GM12878 (cell line): ENCODE data around the gene SUOX. TPM values are rescaled to one million over a fixed set of nuclear protein-coding genes. Genes with fewer than 3 reads are reported as not detected.

Source experiments
- CBX5 ChIP-seq: sonication (generic); IDR thresholded peaks from 2 replicates; pipeline ENCODE4 v1.6.1; 2016; ENCODE audit warnings: low read depth, moderate library complexity, mild to moderate bottlenecking, inconsistent platforms
- CREB1 ChIP-seq: IDR thresholded peaks from 2 replicates; pipeline ENCODE4 v1.6.1; 2012; ENCODE audit warnings: low read depth, mild to moderate bottlenecking, inconsistent platforms
- DPF2 ChIP-seq: fragments of 450-650 bp; IDR thresholded peaks from 2 replicates; pipeline ENCODE4 v1.6.1; 2017; ENCODE audit warnings: mild to moderate bottlenecking
- EZH2 ChIP-seq: IDR thresholded peaks from 2 replicates; pipeline ENCODE4 v1.6.1; 2012; ENCODE audit warnings: low read depth, mild to moderate bottlenecking, control low read depth, inconsistent platforms, low read length, borderline replicate concordance; ENCODE audit not compliant: control insufficient read depth
- FOS ChIP-seq: IDR thresholded peaks from 3 replicates; pipeline ENCODE4 v1.6.1; 2011; ENCODE audit warnings: borderline replicate concordance; ENCODE audit not compliant: insufficient read length; ENCODE audit errors: extremely low read depth
- GABPA ChIP-seq: IDR thresholded peaks from 2 replicates; pipeline ENCODE4 v1.6.1; 2014; ENCODE audit warnings: antibody characterized with exemption, low read depth, mild to moderate bottlenecking, inconsistent platforms
- GATAD2B ChIP-seq: fragments of 450-650 bp; conservative IDR thresholded peaks from 2 replicates; pipeline ENCODE4 v1.6.1; 2017; ENCODE audit warnings: low read depth, mild to moderate bottlenecking, moderate library complexity
- MXI1 ChIP-seq: fragments of 150-350 bp; IDR thresholded peaks from 2 replicates; pipeline ENCODE4 v1.6.1; 2011; ENCODE audit warnings: low read depth, mild to moderate bottlenecking, inconsistent platforms, low read length, improper control_type of control experiment
- NFYA ChIP-seq: IDR thresholded peaks from 2 replicates; pipeline ENCODE4 v1.6.1; 2011; ENCODE audit warnings: low read depth, mild to moderate bottlenecking, low read length, improper control_type of control experiment, borderline replicate concordance
- NFYB ChIP-seq: IDR thresholded peaks from 2 replicates; pipeline ENCODE4 v1.6.1; 2011; ENCODE audit warnings: low read depth, mild to moderate bottlenecking, low read length, improper control_type of control experiment, moderate library complexity; ENCODE audit not compliant: insufficient read depth
- NR2C1 ChIP-seq: fragments of 450-650 bp; IDR thresholded peaks from 2 replicates; pipeline ENCODE4 v1.6.1; 2017; ENCODE audit warnings: antibody characterized with exemption, mild to moderate bottlenecking, moderate library complexity
- NRF1 ChIP-seq: conservative IDR thresholded peaks from 2 replicates; pipeline ENCODE4 v1.6.1; 2011; ENCODE audit warnings: mild to moderate bottlenecking, low read depth, low read length, improper control_type of control experiment
- POLR2AphosphoS2 ChIP-seq: IDR thresholded peaks from 2 replicates; pipeline ENCODE4 v1.6.1; 2011; ENCODE audit warnings: low read depth, mild to moderate bottlenecking, low read length, improper control_type of control experiment, moderate library complexity
- RB1 ChIP-seq: fragments of 450-650 bp; formaldehyde crosslinking; IDR thresholded peaks from 2 replicates; pipeline ENCODE4 v1.6.1; 2017; ENCODE audit warnings: mild to moderate bottlenecking, borderline replicate concordance
- RFX5 ChIP-seq: IDR thresholded peaks from 2 replicates; pipeline ENCODE4 v1.6.1; 2011; ENCODE audit warnings: low read depth, low read length, improper control_type of control experiment
- SIN3A ChIP-seq: IDR thresholded peaks from 2 replicates; pipeline ENCODE4 v1.6.1; 2012; ENCODE audit warnings: low read depth, low read length, improper control_type of control experiment
- SP1 ChIP-seq: IDR thresholded peaks from one replicate; pipeline ENCODE4 v1.6.1; 2011; ENCODE audit warnings: low read depth, low read length
- YY1 ChIP-seq: IDR thresholded peaks from 2 replicates; pipeline ENCODE4 v1.6.1; 2011; ENCODE audit warnings: low read depth, mild to moderate bottlenecking, low read length
- polyA plus RNA-seq, 11 experiments: library from polyadenylated mRNA; depleted of rRNA in 4 of 11; unstranded in 6 of 11; stranded (reverse) in 5 of 11; fragments of >200 nt; fragmentation: Nextera tagmentation in 4 of 11; fragmentation: Illumina TruSeq in 1 of 11; extraction: Ambion mirVana in 4 of 11; extraction: Trizol in 1 of 11; gene quantifications; 1 replicate in 1 of 11; 2 replicates in 10 of 11; pipeline versions ENCODE4 v1.2.1 to v1.2.3, GENCODE V29; 2011 to 2016; ENCODE audit warnings: inconsistent platforms in 2 of 11, missing spikeins in 2 of 11, low read depth in 1 of 11
- total RNA-seq, 4 experiments: library from RNA; depleted of rRNA in 3 of 4; stranded (reverse); fragments of >200 nt in 3 of 4; fragmentation: Illumina TruSeq in 1 of 4; extraction: Trizol in 1 of 4; gene quantifications; 2 replicates each; pipeline versions ENCODE4 v1.2.1 to v1.2.3, GENCODE V29; 2013 to 2021
- TF ChIP-seq, protein P1 (sequence below): fragments of 450-650 bp; IDR thresholded peaks from 2 replicates; pipeline ENCODE4 v1.6.1; 2014; ENCODE audit warnings: mild to moderate bottlenecking
- TF ChIP-seq, protein P2 (sequence below): IDR thresholded peaks from 2 replicates; pipeline ENCODE4 v1.6.1; 2012; ENCODE audit warnings: low read length, inconsistent platforms
- TF ChIP-seq, protein P3 (sequence below): fragments of 450-650 bp; IDR thresholded peaks from 2 replicates; pipeline ENCODE4 v1.6.1; 2016; ENCODE audit warnings: mild to moderate bottlenecking
- TF ChIP-seq, protein P4 (sequence below): fragments of 450-650 bp; IDR thresholded peaks from 2 replicates; pipeline ENCODE4 v1.6.1; 2016; ENCODE audit warnings: mild to moderate bottlenecking
- TF ChIP-seq, protein P5 (sequence below): IDR thresholded peaks from 2 replicates; pipeline ENCODE4 v1.6.1; 2011; ENCODE audit warnings: mild to moderate bottlenecking, low read depth, low read length, moderate library complexity; ENCODE audit not compliant: insufficient replicate concordance

SUOX gene
- total and polyA plus RNA-seq, 10 of the 15 experiments (the other 5 are each of a cell fraction or from before 2014, with no cell fraction given) = 5.1 to 18.8 (median 13.4) TPM

DNA sequence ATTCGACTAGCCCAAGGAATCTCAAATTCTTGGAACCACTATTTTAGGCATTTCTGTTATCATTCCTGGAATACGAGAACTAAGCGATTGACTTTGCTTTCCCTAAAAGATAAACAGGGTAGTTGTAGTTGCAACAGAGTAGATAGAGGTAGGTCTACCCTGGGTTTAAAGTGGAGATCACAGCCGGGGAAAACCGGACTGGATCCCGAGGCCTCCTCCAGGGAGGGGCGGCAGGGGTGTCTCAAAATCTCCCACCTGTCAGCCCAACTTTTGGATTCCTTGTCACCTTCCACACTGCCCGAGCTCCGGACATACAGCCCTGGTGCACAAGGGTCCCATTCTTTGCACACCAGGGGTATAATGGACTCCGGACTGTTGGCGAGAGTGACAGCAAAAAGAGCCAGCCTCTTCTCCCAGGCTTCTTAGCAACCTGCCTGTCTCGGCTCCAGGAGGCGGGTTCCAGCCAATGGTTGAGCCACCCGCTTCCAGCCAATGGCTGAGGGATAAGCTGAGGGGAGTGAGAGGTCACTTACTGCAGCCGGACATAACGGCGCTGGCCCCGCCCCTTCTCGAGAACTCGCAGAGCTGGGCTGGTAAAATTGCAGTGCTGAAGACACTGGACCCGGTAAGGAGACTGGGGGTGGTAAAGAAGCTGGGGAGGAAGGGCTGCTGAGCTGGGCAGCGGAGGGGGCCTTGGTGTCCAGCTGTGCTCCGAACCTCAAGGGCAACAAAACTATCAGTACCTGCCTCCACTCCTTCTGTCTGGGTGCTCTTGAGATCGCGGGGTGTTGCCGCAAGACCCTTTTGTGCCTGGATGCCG, at the start of gene SUOX (continued):
- TF ChIP-seq, protein P1, sequence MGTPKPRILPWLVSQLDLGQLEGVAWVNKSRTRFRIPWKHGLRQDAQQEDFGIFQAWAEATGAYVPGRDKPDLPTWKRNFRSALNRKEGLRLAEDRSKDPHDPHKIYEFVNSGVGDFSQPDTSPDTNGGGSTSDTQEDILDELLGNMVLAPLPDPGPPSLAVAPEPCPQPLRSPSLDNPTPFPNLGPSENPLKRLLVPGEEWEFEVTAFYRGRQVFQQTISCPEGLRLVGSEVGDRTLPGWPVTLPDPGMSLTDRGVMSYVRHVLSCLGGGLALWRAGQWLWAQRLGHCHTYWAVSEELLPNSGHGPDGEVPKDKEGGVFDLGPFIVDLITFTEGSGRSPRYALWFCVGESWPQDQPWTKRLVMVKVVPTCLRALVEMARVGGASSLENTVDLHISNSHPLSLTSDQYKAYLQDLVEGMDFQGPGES = peak; percentile 62; the same call in 1 of the 2 replicates
- TF ChIP-seq GATAD2B (0 out of 2 replicates have a peak, but pooled peaks have one; percentile 20), YY1 (peak; percentile 58), NRF1 (no peak), EZH2 (no peak), CREB1 (peak; percentile 74; the same call in 1 of the 2 replicates), NFYB (peak; percentile 94), DPF2 (peak; percentile 55; the same call in 1 of the 2 replicates), SIN3A (0 out of 2 replicates have a peak, but pooled peaks have one; percentile 34), NR2C1 (peak; percentile 61; the same call in 1 of the 2 replicates), NFYA (peak; percentile 20; the same call in 1 of the 2 replicates), RB1 (0 out of 2 replicates have a peak, but pooled peaks have one; percentile 7), FOS (peak; percentile 30), SP1 (peak; percentile 86), GABPA (no peak), RFX5 (peak; percentile 95), POLR2AphosphoS2 (peak; percentile 82; the same call in 1 of the 2 replicates), MXI1 (peak; percentile 9; the same call in 1 of the 2 replicates), CBX5 (no peak)
- TF ChIP-seq, protein P2, sequence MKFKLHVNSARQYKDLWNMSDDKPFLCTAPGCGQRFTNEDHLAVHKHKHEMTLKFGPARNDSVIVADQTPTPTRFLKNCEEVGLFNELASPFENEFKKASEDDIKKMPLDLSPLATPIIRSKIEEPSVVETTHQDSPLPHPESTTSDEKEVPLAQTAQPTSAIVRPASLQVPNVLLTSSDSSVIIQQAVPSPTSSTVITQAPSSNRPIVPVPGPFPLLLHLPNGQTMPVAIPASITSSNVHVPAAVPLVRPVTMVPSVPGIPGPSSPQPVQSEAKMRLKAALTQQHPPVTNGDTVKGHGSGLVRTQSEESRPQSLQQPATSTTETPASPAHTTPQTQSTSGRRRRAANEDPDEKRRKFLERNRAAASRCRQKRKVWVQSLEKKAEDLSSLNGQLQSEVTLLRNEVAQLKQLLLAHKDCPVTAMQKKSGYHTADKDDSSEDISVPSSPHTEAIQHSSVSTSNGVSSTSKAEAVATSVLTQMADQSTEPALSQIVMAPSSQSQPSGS = no peak
- TF ChIP-seq, protein P3, sequence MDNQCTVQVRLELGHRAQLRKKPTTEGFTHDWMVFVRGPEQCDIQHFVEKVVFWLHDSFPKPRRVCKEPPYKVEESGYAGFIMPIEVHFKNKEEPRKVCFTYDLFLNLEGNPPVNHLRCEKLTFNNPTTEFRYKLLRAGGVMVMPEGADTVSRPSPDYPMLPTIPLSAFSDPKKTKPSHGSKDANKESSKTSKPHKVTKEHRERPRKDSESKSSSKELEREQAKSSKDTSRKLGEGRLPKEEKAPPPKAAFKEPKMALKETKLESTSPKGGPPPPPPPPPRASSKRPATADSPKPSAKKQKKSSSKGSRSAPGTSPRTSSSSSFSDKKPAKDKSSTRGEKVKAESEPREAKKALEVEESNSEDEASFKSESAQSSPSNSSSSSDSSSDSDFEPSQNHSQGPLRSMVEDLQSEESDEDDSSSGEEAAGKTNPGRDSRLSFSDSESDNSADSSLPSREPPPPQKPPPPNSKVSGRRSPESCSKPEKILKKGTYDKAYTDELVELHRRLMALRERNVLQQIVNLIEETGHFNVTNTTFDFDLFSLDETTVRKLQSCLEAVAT = 0 out of 2 replicates have a peak, but pooled peaks have one; percentile 15
- TF ChIP-seq, protein P4, sequence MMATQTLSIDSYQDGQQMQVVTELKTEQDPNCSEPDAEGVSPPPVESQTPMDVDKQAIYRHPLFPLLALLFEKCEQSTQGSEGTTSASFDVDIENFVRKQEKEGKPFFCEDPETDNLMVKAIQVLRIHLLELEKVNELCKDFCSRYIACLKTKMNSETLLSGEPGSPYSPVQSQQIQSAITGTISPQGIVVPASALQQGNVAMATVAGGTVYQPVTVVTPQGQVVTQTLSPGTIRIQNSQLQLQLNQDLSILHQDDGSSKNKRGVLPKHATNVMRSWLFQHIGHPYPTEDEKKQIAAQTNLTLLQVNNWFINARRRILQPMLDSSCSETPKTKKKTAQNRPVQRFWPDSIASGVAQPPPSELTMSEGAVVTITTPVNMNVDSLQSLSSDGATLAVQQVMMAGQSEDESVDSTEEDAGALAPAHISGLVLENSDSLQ = peak; percentile 98
- TF ChIP-seq, protein P5, sequence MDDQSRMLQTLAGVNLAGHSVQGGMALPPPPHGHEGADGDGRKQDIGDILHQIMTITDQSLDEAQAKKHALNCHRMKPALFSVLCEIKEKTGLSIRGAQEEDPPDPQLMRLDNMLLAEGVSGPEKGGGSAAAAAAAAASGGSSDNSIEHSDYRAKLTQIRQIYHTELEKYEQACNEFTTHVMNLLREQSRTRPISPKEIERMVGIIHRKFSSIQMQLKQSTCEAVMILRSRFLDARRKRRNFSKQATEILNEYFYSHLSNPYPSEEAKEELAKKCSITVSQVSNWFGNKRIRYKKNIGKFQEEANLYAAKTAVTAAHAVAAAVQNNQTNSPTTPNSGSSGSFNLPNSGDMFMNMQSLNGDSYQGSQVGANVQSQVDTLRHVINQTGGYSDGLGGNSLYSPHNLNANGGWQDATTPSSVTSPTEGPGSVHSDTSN = peak; percentile 94
- TF ChIP-seq, all 136 proteins: peak for 29
